WI38 (cell line): ENCODE data around the gene MT1E.

ENCODE experiments used
- H3K4me3 ChIP-seq: 2 replicates; pipeline ENCODE4 v1.5.1; 2011; ENCODE audit warnings: low read depth, mild to moderate bottlenecking, control low read depth, low read length
- CTCF ChIP-seq: IDR thresholded peaks from 2 replicates; pipeline ENCODE4 v1.5.1; 2012; ENCODE audit warnings: low read depth, mild to moderate bottlenecking, control low read depth, low read length

MT1E gene

GRCh38 chr16:56640076-56640475, 14.5 kb downstream of the MT1E start:
- H3K4me3 ChIP-seq, result no peak overlapping the region
- TF ChIP-seq CTCF, result no peak

GRCh38 chr16:56641166-56641565, 15.6 kb downstream of the MT1E start:
- no peak overlapping the region for H3K4me3 ChIP-seq
- TF ChIP-seq CTCF, result no peak

GRCh38 chr16:56643080-56643778, 17.6 kb downstream of the MT1E start:
- TF ChIP-seq CTCF, result no peak
- no peak overlapping the region for H3K4me3 ChIP-seq

- no peak for TF ChIP-seq CTCF
- no peak overlapping the region for H3K4me3 ChIP-seq
Measured at GRCh38 chr16:56643833-56644232, 18.3 kb downstream of the MT1E start.

GRCh38 chr16:56645311-56645710, 19.7 kb downstream of the MT1E start:
- no peak overlapping the region for H3K4me3 ChIP-seq
- no peak for TF ChIP-seq CTCF

- TF ChIP-seq CTCF, result no peak
- no peak overlapping the region for H3K4me3 ChIP-seq
Measured at GRCh38 chr16:56645838-56646237, 20.3 kb downstream of the MT1E start.

GRCh38 chr16:56647641-56648431, 22.3 kb downstream of the MT1E start:
- TF ChIP-seq CTCF, result no peak
- no peak overlapping the region for H3K4me3 ChIP-seq
